MCF 10A (cell line): ENCODE data around the gene TRAT1. TPM values are rescaled to one million over a fixed set of nuclear protein-coding genes. Genes with fewer than 3 reads are reported as not detected.

Experiments used
- BruUV-seq: library from RNA; stranded (reverse); fragments of 400-500 nt; replicated peaks from 2 replicates; lab custom pipeline; 2021; lab: Mats Ljungman, UMichigan
- CTCF ChIA-PET: fragments of 300-600 bp; sonication (Branson Sonifier 250); formaldehyde crosslinking; extraction: SDS; loops from one replicate; lab custom pipeline; 2021; ENCODE audit warnings: antibody characterized with exemption, inconsistent platforms; lab: Yijun Ruan, JAX
- POLR2A ChIA-PET: fragments of 300-600, 350-650 bp; sonication (Branson Sonifier 250); formaldehyde crosslinking; extraction: SDS; loops from one replicate; lab custom pipeline; 2020; ENCODE audit warnings: antibody characterized with exemption, inconsistent platforms; lab: Yijun Ruan, JAX
- DNase-seq: peaks from one replicate; pipeline ENCODE4 v3.0.0-alpha.2; 2018; ENCODE audit not compliant: unreplicated experiment
- H3K27ac Mint-ChIP-seq: one replicate; pipeline ENCODE4 v1.8.0; 2022; ENCODE audit warnings: mild to moderate bottlenecking, low read depth, mixed read lengths; ENCODE audit not compliant: unreplicated experiment
- H3K27me3 Mint-ChIP-seq: one replicate; pipeline ENCODE4 v1.8.0; 2022; ENCODE audit warnings: mixed read lengths; ENCODE audit not compliant: insufficient read depth, unreplicated experiment
- H3K36me3 Mint-ChIP-seq: one replicate; pipeline ENCODE4 v1.8.0; 2022; ENCODE audit warnings: mild to moderate bottlenecking, moderate library complexity, mixed read lengths; ENCODE audit not compliant: insufficient read depth, unreplicated experiment
- H3K4me1 Mint-ChIP-seq: one replicate; pipeline ENCODE4 v1.8.0; 2022; ENCODE audit warnings: mixed read lengths; ENCODE audit not compliant: insufficient read depth, unreplicated experiment
- H3K4me3 Mint-ChIP-seq: one replicate; pipeline ENCODE4 v1.8.0; 2022; ENCODE audit warnings: mild to moderate bottlenecking, moderate library complexity, mixed read lengths; ENCODE audit not compliant: unreplicated experiment
- H3K9me3 Mint-ChIP-seq: one replicate; pipeline ENCODE4 v1.8.0; 2022; ENCODE audit warnings: mixed read lengths; ENCODE audit not compliant: unreplicated experiment
- intact Hi-C: fragments of 100-400 bp; cut with micrococcal nuclease; formaldehyde crosslinking; loops from 2 replicates; pipeline ENCODE4 v1.14.1; 2022
- total RNA-seq: library from RNA; stranded (reverse); gene quantifications from 2 replicates; pipeline ENCODE4 v1.2.3, GENCODE V29; 2022
- TF ChIP-seq, protein P1 (sequence below): fragments of 200-600 bp; IDR thresholded peaks from one replicate; pipeline ENCODE4 v1.8.0; 2022; ENCODE audit warnings: antibody characterized with exemption, mild to moderate bottlenecking; ENCODE audit not compliant: unreplicated experiment

Gene TRAT1
- total RNA-seq, 1 experiment from 2014 or later, result not detected

DNA sequence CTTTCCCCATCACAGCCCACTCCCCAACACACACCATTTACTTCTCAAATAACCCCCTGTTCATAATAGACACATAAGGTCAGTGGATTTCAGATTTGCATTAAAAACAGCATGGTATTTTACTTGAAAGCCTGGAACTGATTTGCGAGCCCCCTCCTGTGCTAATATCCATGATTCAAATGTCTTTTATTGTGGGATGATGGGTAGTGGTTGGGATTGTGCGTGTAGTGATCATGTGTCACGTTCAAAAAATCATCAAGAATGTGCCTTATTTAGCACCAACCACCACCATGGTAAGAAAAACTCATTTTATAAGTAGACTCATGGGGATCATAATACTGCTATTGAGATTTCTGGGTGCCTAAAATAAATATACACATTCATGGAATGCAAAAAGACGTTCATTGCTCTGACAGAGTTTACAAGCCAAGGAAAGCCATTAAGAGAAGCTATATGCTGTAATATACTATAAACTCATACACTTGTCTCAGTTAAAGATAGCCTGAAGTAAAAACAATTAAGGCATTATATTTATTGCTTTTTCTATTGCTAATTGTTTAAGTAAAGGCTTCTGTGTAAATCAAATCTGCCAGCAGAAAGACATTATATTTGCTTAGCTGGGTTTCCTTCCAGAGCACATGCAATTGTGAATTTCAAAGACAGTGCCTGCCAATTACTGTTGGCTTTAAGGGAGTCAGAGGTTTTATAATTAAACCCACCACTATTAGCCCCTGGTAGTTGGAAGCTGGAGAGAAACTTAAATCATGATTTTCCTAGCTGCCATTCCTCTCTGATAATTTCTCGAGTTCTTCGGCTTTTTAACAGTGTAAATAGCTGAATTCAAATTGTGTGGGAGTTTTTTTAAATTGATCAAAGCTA, 4.0 kb downstream of the TRAT1 start:
- H3K4me1 Mint-ChIP-seq, result peaks cover 5% of the 10 kb centered on the region
- H3K27ac Mint-ChIP-seq, result no peak overlapping the region
- POLR2A ChIA-PET, result no interaction called here

DNA sequence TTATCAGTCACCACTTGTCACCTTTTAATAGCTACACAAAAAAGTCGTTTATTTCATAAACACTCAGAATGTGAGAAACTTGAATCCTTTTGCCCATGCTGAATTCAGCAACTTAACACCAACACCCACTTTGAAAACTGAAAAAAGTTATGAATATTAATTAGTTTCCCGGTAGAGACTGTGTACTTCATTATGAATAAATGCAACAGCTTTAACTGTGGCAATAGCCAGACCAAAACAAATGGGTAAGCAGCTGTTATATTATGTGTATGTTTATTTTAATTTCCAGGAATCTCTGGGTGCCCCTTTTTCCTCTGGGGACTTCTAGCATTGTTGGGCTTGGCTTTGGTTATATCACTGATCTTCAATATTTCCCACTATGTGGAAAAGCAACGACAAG, 7.8 kb downstream of the TRAT1 start:
- H3K36me3 Mint-ChIP-seq, result no peaks in the 10 kb centered on the region
- POLR2A ChIA-PET, result interaction anchor here (0.7 kb wide), 1 partner anchor 643 kb away, joined by 3 read pairs; no protein-coding TSS in a partner anchor
- TF ChIP-seq, protein P1, sequence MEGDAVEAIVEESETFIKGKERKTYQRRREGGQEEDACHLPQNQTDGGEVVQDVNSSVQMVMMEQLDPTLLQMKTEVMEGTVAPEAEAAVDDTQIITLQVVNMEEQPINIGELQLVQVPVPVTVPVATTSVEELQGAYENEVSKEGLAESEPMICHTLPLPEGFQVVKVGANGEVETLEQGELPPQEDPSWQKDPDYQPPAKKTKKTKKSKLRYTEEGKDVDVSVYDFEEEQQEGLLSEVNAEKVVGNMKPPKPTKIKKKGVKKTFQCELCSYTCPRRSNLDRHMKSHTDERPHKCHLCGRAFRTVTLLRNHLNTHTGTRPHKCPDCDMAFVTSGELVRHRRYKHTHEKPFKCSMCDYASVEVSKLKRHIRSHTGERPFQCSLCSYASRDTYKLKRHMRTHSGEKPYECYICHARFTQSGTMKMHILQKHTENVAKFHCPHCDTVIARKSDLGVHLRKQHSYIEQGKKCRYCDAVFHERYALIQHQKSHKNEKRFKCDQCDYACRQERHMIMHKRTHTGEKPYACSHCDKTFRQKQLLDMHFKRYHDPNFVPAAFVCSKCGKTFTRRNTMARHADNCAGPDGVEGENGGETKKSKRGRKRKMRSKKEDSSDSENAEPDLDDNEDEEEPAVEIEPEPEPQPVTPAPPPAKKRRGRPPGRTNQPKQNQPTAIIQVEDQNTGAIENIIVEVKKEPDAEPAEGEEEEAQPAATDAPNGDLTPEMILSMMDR, result no peak
- DNase-seq, result no peak
- H3K4me3 Mint-ChIP-seq, result no peak overlapping the region
- no peaks in the 10 kb centered on the region for H3K4me1 Mint-ChIP-seq
- no peaks in the 10 kb centered on the region for H3K27me3 Mint-ChIP-seq
- CTCF ChIA-PET, result no interaction called here
- no TSS peak for BruUV-seq
- H3K9me3 Mint-ChIP-seq, result no peaks in the 10 kb centered on the region
- intact Hi-C loops, result no loop called here
- H3K27ac Mint-ChIP-seq, result no peak overlapping the region

More for the DNA sequence above, 4.0 kb downstream of the TRAT1 start:
- intact Hi-C loops, result no loop called here
- CTCF ChIA-PET, result interaction anchor here (0.7 kb wide), 1 partner anchor 149 kb away, joined by 3 read pairs; no protein-coding TSS in a partner anchor
- no TSS peak for BruUV-seq
- H3K9me3 Mint-ChIP-seq, result no peaks in the 10 kb centered on the region
- no peak overlapping the region for H3K4me3 Mint-ChIP-seq
- H3K27me3 Mint-ChIP-seq, result no peaks in the 10 kb centered on the region
- TF ChIP-seq, protein P1, result no peak
- H3K36me3 Mint-ChIP-seq, result no peaks in the 10 kb centered on the region
- DNase-seq, result no peak

DNA sequence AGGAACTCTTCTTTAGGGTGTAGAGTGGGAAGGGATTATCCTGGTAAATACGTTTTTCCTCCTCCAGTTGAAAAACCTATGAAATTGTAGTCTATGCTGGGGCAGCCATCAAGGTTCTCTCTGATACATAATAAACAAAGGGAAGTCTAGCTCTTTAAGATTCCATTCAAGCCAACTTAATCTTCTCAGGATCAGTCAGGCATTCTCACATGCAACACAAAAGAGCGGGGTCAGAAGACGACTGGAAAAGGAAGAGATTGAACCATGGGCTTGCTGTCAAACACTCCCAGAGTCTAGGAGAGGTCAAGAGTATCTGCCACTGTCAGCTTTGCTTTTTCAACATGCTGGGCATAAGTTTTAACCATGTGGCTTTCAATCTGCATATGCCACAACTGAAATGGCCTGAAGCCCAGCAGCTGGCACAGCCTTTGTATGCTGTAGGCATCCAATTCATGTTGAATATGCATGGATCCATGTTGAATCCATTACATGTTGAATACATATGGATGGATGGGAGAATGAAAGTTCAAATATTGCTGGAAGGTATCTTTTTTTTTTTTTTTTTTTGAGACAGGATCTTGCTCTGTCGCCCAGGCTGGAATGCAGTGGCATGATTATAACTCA, 8.5 kb downstream of the TRAT1 start:
- POLR2A ChIA-PET, result interaction anchor here (0.5 to 0.7 kb wide), 2 partner anchors 8 to 243 kb away, joined by 3 read pairs; partner anchors contain the start of gene TRAT1
- Mint-ChIP-seq H3K4me1 (no peaks in the 10 kb centered on the region), H3K4me3 (no peak overlapping the region), H3K9me3 (no peaks in the 10 kb centered on the region), H3K36me3 (no peaks in the 10 kb centered on the region), H3K27ac (no peak overlapping the region), H3K27me3 (no peaks in the 10 kb centered on the region)
- BruUV-seq, result no TSS peak
- intact Hi-C loops, result no loop called here
- no peak for DNase-seq
- TF ChIP-seq, protein P1, result no peak
- CTCF ChIA-PET, result no interaction called here

DNA sequence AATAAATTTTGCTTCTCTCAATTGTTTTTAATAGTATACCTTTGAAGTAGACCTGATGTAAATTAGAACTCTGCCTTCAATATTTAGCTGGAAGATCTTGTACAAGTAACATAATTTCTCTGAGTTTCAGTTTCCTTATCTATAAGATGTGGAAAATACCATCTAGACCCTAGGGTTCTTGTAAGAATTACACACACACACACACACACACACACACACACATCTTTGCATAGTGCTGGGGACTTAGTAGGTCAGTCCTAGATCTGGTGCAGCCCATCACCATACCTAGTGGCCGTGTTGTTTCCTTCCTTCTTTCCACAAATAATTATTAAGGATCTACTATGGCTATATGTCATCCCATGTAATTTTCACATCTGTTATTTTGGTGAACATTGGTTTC, 11.0 kb downstream of the TRAT1 start:
- Mint-ChIP-seq H3K4me3 (no peak overlapping the region), H3K27me3 (no peaks in the 10 kb centered on the region), H3K27ac (no peak overlapping the region), H3K9me3 (no peaks in the 10 kb centered on the region), H3K4me1 (no peaks in the 10 kb centered on the region), H3K36me3 (no peaks in the 10 kb centered on the region)
- intact Hi-C loops, result no loop called here
- POLR2A ChIA-PET, result no interaction called here
- TF ChIP-seq, protein P1, result no peak
- CTCF ChIA-PET, result no interaction called here
- DNase-seq, result no peak
- BruUV-seq, result no TSS peak
